Islet precursor cell (in vitro differentiated cells): ENCODE measurements around the gene PIEZO2.

Experiments
- DNase-seq: peaks from one replicate; pipeline ENCODE4 v3.0.0-alpha.2; 2018

PIEZO2 gene

GRCh38 chr18:10771053-10771709, 378.2 kb downstream of the PIEZO2 start:
- no peak for DNase-seq

DNA sequence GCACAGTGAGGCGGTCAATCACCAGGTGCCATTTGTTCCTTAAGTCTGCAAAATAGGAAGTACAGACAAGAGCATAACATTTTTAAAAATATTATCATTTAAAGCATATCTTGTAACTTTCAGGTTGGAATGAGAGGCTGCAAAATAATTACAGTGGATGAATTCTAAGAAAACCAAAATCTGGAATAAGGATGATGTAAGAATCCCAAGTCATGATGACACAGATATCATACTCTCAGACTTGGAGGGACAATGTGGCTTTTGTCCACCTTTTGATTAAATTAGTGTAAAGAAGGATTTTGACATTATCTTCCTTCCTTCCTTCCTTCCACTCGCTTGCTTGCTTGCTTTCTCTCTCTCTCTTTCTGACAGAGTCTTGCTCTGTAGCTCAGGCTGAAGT, 379.1 kb downstream of the PIEZO2 start:
- DNase-seq: no peak

DNA sequence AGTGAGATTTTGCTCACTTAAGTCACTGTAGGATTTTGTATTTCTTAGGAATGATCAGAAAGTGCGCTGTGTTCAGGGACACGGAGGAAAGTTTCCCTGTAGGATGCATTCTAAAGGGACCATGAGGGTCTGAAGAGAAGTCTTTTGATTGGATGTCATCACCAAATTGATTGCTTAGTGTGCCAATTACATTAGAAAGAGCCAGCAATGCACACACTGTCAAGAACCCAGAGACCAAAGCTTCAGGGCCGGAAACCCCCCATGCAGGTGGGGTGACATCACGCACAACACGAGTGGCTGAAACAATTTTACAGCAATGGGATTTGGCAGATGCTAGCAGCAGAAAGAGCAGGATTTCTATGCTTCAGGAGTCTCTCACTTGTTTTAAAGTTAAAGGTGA, 381.1 kb downstream of the PIEZO2 start:
- no peak for DNase-seq

DNA sequence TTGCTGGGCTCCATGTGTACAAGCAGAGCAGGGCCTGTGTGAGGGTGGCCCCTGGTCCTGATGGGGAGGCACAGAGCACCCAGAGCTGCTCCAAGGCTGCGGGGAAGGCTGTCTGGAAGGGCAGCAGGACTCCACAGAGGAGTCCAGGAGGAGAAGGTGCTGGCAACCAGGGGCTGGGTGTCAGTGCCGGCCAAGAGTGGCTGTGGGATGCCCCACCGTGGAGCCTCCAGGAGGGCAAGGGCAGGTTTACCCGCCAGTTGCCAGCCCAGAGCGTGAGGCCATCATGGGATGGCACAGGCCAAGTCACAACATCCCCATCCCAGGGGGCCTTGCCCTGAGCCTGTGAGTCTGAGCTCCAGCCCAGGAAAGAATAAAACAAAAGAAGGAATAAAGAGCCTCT, 381.7 kb downstream of the PIEZO2 start:
- no peak for DNase-seq

GRCh38 chr18:10760986-10761385, 388.4 kb downstream of the PIEZO2 start:
- DNase-seq: no peak

DNA sequence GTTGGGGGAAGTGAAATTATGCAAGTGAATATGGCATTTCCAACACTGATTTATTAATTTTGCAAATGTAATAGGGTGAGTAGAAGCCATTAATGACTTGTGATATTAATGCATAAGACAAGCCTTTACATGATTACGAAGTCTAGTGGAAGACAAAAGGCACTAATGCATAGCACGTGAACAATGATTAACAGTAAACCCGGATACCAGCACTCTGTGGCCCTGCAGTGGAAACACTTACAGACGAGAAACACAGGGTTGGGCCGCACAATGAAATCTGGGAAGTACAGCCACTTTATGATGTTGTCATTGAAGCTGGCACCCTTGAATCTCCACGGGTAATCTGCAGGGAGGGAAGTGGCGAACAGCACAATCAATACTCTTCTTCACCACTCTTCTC, 390.1 kb downstream of the PIEZO2 start:
- no peak for DNase-seq

DNA sequence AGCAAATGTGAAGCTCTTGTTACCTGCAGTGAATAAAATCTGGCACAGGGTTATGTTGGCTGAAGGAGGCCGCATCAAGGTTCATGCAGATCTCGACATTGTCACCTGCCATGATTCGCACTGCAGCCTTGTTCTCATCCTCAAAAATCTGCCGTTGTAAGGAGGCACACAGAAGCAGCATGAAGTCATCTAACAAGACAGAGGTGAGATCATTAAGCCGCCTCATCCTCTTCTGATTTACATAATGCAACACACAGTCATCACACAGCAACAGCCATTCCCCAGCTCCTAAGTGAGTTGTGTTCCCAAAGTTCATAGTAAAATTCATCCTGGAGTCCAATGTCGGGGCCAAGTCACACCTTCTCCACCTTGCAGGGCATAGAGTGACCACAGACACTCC, 391.4 kb downstream of the PIEZO2 start:
- DNase-seq: no peak

GRCh38 chr18:10757349-10757748, 392.0 kb downstream of the PIEZO2 start:
- DNase-seq: no peak

DNA sequence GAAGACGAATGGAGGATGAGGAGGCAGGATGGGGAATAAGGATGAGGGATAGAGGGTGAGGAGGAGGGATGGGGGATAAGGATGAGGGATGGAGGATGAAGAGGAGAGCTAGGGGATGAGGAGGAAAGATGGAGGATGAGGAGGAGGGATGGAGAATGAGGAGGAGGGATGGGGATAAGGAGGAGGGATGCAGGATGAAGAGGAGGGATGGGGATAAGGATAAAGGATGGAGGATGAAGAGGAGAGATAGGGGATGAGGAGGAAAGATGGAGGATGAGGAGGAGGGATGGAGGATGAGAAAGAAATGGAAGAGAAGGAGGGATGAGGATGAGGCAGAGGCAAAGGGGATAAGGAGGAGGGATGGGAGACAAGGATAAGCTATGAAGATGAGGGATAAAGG, 393.5 kb downstream of the PIEZO2 start:
- no peak for DNase-seq

- DNase-seq: no peak
These were observed 395.2 kb downstream of the PIEZO2 start for GRCh38 chr18:10754128-10754527.

GRCh38 chr18:10752382-10752781, 397.0 kb downstream of the PIEZO2 start:
- DNase-seq: no peak

- DNase-seq: no peak
These were observed 397.7 kb downstream of the PIEZO2 start for GRCh38 chr18:10751653-10752052.

DNA sequence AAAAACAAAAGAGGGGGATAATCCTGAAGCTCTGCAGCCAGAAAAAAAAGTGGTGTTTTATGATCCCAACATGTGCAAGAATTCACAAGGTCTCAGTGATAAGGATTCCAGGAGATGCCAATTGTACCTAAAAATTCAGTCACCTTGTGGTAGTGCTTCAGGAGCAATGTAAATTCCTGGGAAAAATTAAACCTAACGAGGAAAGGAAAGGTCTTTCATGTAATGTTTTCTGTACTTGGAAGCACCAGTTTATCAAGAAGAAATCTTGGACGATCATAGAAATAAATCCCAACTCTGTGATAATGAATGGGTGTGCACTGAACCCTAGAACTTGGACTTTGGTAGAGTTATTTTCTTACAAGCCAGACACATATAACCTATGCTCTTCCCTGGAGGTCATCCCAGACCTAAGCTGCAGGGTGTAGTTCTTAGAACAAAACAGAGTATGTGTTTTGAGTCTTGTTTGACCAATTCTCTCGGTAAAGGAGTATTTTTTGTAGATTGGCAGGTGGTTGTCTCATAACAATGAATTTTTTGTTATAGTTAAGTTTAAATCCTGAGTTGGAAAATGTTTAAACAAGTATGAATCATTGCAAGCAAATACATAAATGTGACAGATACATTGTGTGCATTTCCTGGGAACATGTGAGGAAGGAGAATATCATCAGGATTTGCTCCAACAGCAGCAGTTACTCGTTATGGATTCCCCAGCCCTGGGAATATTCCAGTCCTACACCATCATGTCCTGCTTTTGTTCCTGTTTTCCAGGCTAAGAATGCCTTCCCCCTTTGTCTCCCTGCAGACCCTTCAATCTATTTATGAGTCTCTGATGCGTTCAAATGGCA, 399.0 kb downstream of the PIEZO2 start:
- DNase-seq: no peak

GRCh38 chr18:10748641-10749040, 400.7 kb downstream of the PIEZO2 start:
- no peak for DNase-seq

DNA sequence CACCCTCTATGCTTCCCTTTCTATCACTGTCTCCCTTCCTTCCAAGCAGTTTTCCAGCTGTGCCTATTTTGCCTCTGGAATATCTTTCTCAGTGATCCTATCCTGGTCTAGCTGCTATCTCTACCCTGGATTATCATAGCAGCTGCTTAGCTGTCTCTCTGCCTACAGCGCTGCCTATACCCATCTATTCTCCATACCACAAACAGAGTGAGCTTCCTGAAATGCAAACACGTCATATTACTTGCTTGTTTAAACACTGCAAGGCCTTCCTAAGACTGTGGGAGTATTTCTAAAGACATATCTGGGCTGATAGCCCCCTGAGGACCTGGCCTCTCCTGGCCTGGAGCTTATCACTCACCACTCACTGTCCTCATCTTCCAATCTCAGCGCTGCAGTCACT, 403.4 kb downstream of the PIEZO2 start:
- DNase-seq: no peak

- no peak for DNase-seq
These were observed 404.1 kb downstream of the PIEZO2 start for GRCh38 chr18:10745219-10745618.

- no peak for DNase-seq
These were observed 405.6 kb downstream of the PIEZO2 start for GRCh38 chr18:10743766-10744165.

- DNase-seq: no peak
These were observed 410.2 kb downstream of the PIEZO2 start for GRCh38 chr18:10739152-10739551.

DNA sequence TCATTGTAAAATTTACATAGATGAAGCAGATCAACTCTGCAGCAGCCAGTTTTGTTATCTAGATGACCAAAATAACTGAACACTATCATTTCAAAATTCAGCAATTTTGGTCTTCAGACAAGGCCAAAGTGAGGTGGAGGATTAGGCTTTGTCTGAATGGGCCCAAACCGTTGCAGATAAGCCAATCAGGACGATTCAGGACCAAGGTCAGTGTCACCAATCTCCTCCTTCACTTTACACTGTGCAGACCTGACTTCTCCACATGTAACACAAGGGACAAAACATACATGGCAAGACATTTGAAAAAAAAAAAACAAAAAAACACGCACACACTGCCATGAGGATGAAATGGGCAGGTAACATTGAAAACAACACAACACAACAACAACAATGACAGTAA, 412.4 kb downstream of the PIEZO2 start:
- no peak for DNase-seq

DNA sequence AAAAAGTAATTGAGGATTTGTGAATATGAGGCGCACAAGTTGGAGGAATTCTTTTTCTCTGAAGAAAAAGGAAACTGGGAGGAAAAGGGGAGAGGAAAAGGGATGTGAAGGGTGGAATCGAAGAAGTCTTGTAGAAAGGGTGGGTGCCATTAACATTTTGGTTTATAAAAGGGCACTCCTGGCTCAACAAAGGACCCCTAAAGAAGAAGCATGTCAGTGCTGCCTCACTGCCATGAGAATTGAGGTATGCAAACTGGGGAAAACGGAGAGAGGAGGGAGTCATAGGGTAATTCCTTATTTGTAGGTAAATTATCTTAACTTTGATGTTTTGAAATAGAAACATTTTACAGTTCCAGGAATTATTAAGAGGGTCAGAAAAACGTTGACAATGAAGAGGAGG, 416.4 kb downstream of the PIEZO2 start:
- DNase-seq: no peak

GRCh38 chr18:10727477-10727876, 421.9 kb downstream of the PIEZO2 start:
- DNase-seq: no peak

DNA sequence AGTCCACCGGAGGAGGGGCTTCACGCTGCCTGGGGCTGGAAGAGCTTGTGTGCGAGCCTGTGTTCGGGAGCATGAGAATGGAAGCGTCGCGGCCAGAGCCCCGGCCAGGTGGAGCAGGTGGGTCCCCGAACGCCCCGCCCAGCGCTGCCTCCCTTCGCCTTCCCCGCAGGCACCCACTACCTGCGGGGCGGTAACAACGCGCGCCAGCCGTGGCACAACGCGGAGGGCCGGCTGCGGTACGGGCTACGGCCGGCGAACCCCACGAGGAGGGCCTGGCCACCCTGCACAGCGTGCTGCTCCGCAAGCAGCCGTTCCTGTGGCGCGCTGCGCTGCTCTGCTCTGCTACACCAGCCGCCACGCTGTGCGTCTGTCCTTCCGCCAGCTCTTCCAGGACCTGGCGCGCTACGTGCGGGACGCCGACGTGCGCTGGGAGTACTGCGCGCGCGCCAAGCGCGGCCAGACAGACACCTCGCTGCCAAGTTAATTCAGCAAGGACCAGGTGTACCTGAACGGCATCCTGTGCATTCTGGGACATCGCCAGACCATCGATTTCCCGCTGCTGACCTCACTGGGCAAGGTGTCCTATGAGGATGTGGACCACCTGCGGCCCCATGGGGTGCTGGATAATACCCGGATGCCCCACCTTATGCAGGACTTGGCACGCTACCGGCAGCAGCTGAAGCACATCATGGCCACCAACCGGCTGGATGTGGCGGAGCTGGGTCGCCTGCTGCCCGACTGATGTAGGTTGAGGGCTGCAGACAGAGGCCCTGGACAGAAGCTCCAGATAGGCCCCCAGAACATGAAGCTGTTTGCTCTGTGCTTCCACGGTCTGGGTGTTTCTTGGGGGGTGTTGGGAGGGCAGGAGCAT, 422.9 kb downstream of the PIEZO2 start:
- no peak for DNase-seq

DNA sequence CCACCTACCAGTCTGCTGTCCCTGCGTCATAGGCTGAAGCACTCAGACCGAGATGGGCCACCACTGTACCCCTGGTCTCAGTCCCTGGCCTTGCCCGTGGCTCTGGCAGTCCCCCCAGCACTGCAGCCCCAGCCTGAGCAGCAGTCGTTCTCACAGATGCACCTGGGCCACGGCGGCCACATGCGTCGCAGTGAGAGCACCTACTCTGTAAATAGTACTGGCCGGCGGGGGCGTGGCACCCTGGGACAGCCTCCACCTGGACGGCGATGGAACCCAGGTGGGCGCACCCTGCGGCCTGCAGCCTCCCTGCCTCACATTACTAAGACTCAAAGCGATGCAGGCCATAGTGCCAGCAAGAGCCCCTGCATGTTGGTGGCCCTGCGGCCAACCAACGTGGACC, 424.7 kb downstream of the PIEZO2 start:
- no peak for DNase-seq

GRCh38 chr18:10723496-10723895, 425.9 kb downstream of the PIEZO2 start:
- no peak for DNase-seq
